Neural progenitor cell (in vitro differentiated cells): ENCODE results near the gene SEZ6L2. TPM values are rescaled to one million over a fixed set of nuclear protein-coding genes. Genes with fewer than 3 reads are reported as not detected.
"Not testable (repeated sequence)": the region's sequence is repeated elsewhere in the genome, so short reads cannot be mapped to it uniquely, and the experiment has no call there.

ENCODE experiments used
- DNase-seq: peaks from one replicate; pipeline ENCODE4 v3.0.0-alpha.2; 2016; ENCODE audit warnings: low spot score
- H2AFZ ChIP-seq: fragments of 200-600 bp; sonication (generic); replicated peaks from 2 replicates; pipeline ENCODE4 v1.6.1; 2016; ENCODE audit warnings: antibody characterized with exemption
- H3F3A ChIP-seq: fragments of 200-600 bp; sonication (generic); 2 replicates; pipeline ENCODE4 v1.6.1; 2016; ENCODE audit warnings: antibody characterized with exemption, low read depth
- H3K27ac ChIP-seq: fragments of 200-600 bp; sonication (generic); 2 replicates; pipeline ENCODE4 v1.5.1; 2016; ENCODE audit warnings: mild to moderate bottlenecking
- H3K27me3 ChIP-seq: fragments of 200-600 bp; sonication (generic); 2 replicates; pipeline ENCODE4 v1.6.1; 2016; ENCODE audit warnings: mild to moderate bottlenecking, moderate library complexity
- H3K36me3 ChIP-seq: fragments of 200-600 bp; sonication (generic); 2 replicates; pipeline ENCODE4 v1.5.1; 2016
- H3K4me1 ChIP-seq: fragments of 200-600 bp; sonication (generic); 2 replicates; pipeline ENCODE4 v1.6.1; 2016; ENCODE audit warnings: mixed run types
- H3K4me2 ChIP-seq: fragments of 200-600 bp; sonication (generic); 2 replicates; pipeline ENCODE4 v1.6.1; 2016
- H3K4me3 ChIP-seq: fragments of 200-600 bp; sonication (generic); 2 replicates; pipeline ENCODE4 v1.5.1; 2016
- H3K79me2 ChIP-seq: fragments of 200-600 bp; sonication (generic); 2 replicates; pipeline ENCODE4 v1.6.1; 2016; ENCODE audit warnings: low read depth
- H3K9ac ChIP-seq: fragments of 200-600 bp; sonication (generic); 2 replicates; pipeline ENCODE4 v1.6.1; 2016
- H3K9me3 ChIP-seq: fragments of 200-600 bp; sonication (generic); 2 replicates; pipeline ENCODE4 v1.5.1; 2016; ENCODE audit warnings: low read depth
- H4K20me1 ChIP-seq: fragments of 200-600 bp; sonication (generic); 2 replicates; pipeline ENCODE4 v1.6.1; 2016; ENCODE audit warnings: low read depth
- H3K27ac Mint-ChIP-seq: 3 replicates; pipeline ENCODE4 v1.8.0; 2021; ENCODE audit warnings: mixed read lengths
- H3K27me3 Mint-ChIP-seq: 2 replicates; pipeline ENCODE4 v1.8.0; 2022; ENCODE audit warnings: low read depth, mild to moderate bottlenecking, inconsistent platforms, moderate library complexity, mixed read lengths; ENCODE audit not compliant: insufficient read depth
- H3K36me3 Mint-ChIP-seq: 3 replicates; pipeline ENCODE4 v1.8.0; 2021; ENCODE audit warnings: mixed read lengths
- H3K4me1 Mint-ChIP-seq: 3 replicates; pipeline ENCODE4 v1.8.0; 2021; ENCODE audit warnings: mixed read lengths
- H3K4me3 Mint-ChIP-seq: 3 replicates; pipeline ENCODE4 v1.8.0; 2021; ENCODE audit warnings: mild to moderate bottlenecking, moderate library complexity, mixed read lengths
- H3K9me3 Mint-ChIP-seq: 3 replicates; pipeline ENCODE4 v1.8.0; 2020; ENCODE audit warnings: mixed read lengths
- EZH2 ChIP-seq: fragments of 200-600 bp; sonication (generic); IDR thresholded peaks from 2 replicates; pipeline ENCODE4 v1.6.1; 2017; ENCODE audit warnings: antibody characterized with exemption, mild to moderate bottlenecking, moderate library complexity
- EZH2phosphoT487 ChIP-seq: fragments of 200-600 bp; sonication (generic); IDR thresholded peaks from 2 replicates; pipeline ENCODE4 v1.6.1; 2017; ENCODE audit warnings: antibody characterized with exemption
- total RNA-seq: library from RNA; depleted of rRNA; stranded (reverse); fragments of >200 nt; gene quantifications from 2 replicates; pipeline ENCODE4 v1.2.3, GENCODE V29; 2015; ENCODE audit warnings: low replicate concordance
- TF ChIP-seq, protein P1 (sequence below): fragments of 200-600 bp; sonication (generic); IDR thresholded peaks from 2 replicates; pipeline ENCODE4 v1.5.1; 2017; ENCODE audit warnings: antibody characterized with exemption, mild to moderate bottlenecking

The SEZ6L2 gene
- total RNA-seq, 1 donor from 2014 or later: 11.7 TPM

DNA sequence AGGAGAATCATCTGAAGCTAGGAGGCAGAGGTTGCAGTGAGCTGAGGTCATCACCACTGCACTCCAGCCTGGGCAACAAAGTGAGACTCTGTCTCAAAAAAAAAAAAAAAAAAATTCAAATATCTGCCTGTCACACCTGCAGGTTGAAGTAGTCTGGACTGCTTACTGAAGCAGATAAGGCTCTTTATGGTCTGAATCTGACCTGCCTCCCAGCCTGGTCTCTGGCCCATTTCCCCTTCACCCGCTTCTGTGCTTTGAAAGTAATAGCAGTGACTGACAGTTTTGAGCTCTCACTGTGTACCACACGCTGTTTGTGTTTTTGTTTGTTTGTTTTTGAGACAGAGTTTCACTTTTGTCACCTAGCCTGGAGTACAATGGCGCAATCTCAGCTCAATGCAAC, 5.8 kb downstream of the SEZ6L2 start:
- Mint-ChIP-seq H3K36me3 (no peaks in the 10 kb centered on the region), H3K4me3 (no peak overlapping the region), H3K27me3 (peaks cover 13% of the 10 kb centered on the region), H3K9me3 (no peaks in the 10 kb centered on the region), H3K4me1 (peaks cover 10% of the 10 kb centered on the region), H3K27ac (no peak overlapping the region)
- Histone ChIP-seq H4K20me1 (peaks cover 14% of the 10 kb centered on the region), H3K4me1 (peaks cover 9% of the 10 kb centered on the region), H3K9ac (no peak overlapping the region), H3F3A (no peaks in the 10 kb centered on the region), H3K79me2 (no peaks in the 10 kb centered on the region), H3K4me3 (no peak overlapping the region), H3K36me3 (no peaks in the 10 kb centered on the region), H3K27ac (no peak overlapping the region), H3K4me2 (no peak overlapping the region), H2AFZ (no peak overlapping the region), H3K9me3 (no peaks in the 10 kb centered on the region), H3K27me3 (no peaks in the 10 kb centered on the region)
- no peak for DNase-seq
- TF ChIP-seq EZH2phosphoT487: no peak
- TF ChIP-seq, protein P1, sequence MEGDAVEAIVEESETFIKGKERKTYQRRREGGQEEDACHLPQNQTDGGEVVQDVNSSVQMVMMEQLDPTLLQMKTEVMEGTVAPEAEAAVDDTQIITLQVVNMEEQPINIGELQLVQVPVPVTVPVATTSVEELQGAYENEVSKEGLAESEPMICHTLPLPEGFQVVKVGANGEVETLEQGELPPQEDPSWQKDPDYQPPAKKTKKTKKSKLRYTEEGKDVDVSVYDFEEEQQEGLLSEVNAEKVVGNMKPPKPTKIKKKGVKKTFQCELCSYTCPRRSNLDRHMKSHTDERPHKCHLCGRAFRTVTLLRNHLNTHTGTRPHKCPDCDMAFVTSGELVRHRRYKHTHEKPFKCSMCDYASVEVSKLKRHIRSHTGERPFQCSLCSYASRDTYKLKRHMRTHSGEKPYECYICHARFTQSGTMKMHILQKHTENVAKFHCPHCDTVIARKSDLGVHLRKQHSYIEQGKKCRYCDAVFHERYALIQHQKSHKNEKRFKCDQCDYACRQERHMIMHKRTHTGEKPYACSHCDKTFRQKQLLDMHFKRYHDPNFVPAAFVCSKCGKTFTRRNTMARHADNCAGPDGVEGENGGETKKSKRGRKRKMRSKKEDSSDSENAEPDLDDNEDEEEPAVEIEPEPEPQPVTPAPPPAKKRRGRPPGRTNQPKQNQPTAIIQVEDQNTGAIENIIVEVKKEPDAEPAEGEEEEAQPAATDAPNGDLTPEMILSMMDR: no peak

DNA sequence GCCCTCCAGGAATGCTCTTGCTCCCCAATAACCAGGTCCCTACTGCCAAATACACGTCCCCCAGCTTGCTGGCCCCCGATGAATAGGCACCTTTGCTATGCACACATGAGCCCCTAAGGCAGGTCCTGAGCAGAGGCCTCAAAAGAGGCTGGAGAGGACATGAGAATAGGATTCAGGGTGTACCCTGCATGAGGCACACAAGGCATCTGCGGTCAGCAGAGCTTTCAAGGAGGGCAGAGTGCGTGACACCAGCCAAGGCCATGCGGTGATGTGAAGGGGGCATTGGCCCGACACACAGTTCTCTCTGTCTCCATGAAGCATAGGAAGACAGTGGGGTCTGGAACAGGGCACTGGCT, 6.9 kb downstream of the SEZ6L2 start:
- H3K79me2 ChIP-seq: no peaks in the 10 kb centered on the region
- no peak overlapping the region for H3K4me2 ChIP-seq
- H3K4me1 ChIP-seq: no peaks in the 10 kb centered on the region
- H3K9ac ChIP-seq: no peak overlapping the region
- no peak overlapping the region for H2AFZ ChIP-seq
- no peaks in the 10 kb centered on the region for H3K9me3 ChIP-seq
- H3K4me3 ChIP-seq: no peak overlapping the region
- Mint-ChIP-seq H3K4me1 (peaks cover 5% of the 10 kb centered on the region), H3K9me3 (no peaks in the 10 kb centered on the region), H3K36me3 (no peaks in the 10 kb centered on the region), H3K27me3 (peaks cover 8% of the 10 kb centered on the region), H3K4me3 (no peak overlapping the region), H3K27ac (no peak overlapping the region)
- DNase-seq: no peak
- H3F3A ChIP-seq: no peaks in the 10 kb centered on the region
- no peaks in the 10 kb centered on the region for H3K36me3 ChIP-seq
- peaks cover 4% of the 10 kb centered on the region for H4K20me1 ChIP-seq
- H3K27ac ChIP-seq: no peak overlapping the region
- no peak for TF ChIP-seq EZH2phosphoT487
- TF ChIP-seq, protein P1: no peak
- TF ChIP-seq EZH2: no peak
- H3K27me3 ChIP-seq: no peaks in the 10 kb centered on the region

DNA sequence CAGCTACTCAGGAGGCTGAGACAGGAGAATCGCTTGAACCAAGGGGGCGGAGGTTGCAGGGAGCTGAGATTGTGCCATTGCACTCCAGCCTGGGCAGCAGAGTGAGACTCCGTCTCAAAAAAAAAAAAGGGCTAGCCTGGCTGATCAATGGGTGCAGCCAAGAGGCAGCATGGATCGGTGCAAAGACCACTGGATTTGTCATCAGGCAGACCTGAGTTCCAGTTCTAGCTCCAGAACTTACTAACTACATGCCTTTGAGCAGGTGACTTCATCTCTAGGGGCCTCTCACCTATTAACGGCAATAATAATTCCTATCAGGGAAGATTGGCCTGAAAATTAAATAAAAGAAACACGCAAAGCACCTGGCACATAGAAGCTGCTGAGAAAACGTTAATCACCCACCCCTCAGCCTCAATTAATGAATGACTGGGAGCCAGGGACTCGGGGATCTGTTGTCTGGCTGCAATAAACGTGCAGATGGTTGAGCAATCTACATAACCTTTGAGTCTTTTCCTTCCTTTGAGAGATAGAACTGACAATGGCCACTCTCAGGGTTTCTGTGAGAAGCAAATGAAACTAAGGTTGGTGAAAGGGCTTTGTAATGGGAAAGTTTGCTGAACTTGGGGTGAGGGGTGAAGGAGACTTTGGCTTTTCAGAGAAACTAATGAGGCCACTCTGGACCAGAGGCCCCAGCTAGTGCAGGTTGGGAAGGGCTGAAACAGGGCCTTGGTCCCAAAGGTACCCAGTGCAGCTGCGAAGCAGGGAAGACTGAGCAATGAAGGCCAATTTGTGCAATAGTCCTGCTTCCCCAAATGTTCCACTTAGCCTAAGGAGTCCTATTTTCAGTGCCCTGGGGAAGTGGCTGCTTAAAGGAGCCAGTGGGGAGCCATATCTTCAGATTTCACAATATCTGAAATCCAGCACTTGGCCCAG, 7.6 kb downstream of the SEZ6L2 start:
- Histone ChIP-seq H3K4me1 (no peaks in the 10 kb centered on the region), H3K36me3 (no peaks in the 10 kb centered on the region), H3K79me2 (no peaks in the 10 kb centered on the region), H3K4me3 (no peak overlapping the region), H3K27me3 (no peaks in the 10 kb centered on the region), H3K27ac (no peak overlapping the region), H3K4me2 (no peak overlapping the region), H2AFZ (no peak overlapping the region), H4K20me1 (no peaks in the 10 kb centered on the region), H3F3A (no peaks in the 10 kb centered on the region), H3K9ac (no peak overlapping the region), H3K9me3 (no peaks in the 10 kb centered on the region)
- Mint-ChIP-seq H3K4me3 (peak overlapping the region; percentile 57), H3K27me3 (peaks cover 6% of the 10 kb centered on the region), H3K4me1 (peaks cover 2% of the 10 kb centered on the region), H3K36me3 (no peaks in the 10 kb centered on the region), H3K9me3 (no peaks in the 10 kb centered on the region), H3K27ac (no peak overlapping the region)
- TF ChIP-seq EZH2 (no peak), EZH2phosphoT487 (no peak)
- TF ChIP-seq, protein P1: no peak
- no peak for DNase-seq

DNA sequence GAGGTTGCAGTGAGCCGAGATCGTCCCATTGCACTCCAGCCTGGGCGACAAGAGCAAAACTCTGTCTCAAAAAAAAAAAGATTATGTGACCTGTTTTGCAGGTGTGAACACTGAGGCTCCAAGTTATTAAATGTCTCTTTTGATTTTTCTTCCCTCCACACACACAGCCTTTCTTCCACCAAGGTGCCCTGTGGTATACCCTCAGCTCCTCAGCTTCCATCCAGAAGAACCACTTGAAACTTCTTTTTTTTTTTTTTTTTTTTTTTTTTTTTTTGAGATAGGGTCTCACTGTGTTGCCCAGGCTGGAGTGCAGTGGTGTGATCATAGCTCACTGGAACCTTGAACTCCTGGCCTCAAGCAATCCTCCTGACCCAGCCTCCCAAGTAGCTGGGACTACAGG, 10.0 kb downstream of the SEZ6L2 start:
- H3K9me3 Mint-ChIP-seq, H3F3A ChIP-seq, H3K9ac ChIP-seq, DNase-seq, H3K4me3 ChIP-seq, H3K36me3 ChIP-seq, H3K36me3 Mint-ChIP-seq, H4K20me1 ChIP-seq, H3K27ac ChIP-seq, H3K9me3 ChIP-seq, H3K27me3 ChIP-seq, H3K4me1 Mint-ChIP-seq, H2AFZ ChIP-seq, H3K4me1 ChIP-seq, H3K4me2 ChIP-seq, H3K4me3 Mint-ChIP-seq, H3K27ac Mint-ChIP-seq, H3K27me3 Mint-ChIP-seq, H3K79me2 ChIP-seq: not testable (repeated sequence)
